COLO668 (cell line): ENCODE results near the gene PRC1.
"Not testable (repeated sequence)": the region's sequence is repeated elsewhere in the genome, so short reads cannot be mapped to it uniquely, and the experiment has no call there.

Experiments
- DNase-seq: peaks from one replicate; lab custom pipeline; 2025; ENCODE audit not compliant: unreplicated experiment; lab: John Stamatoyannopoulos, UW

The PRC1 gene

DNA sequence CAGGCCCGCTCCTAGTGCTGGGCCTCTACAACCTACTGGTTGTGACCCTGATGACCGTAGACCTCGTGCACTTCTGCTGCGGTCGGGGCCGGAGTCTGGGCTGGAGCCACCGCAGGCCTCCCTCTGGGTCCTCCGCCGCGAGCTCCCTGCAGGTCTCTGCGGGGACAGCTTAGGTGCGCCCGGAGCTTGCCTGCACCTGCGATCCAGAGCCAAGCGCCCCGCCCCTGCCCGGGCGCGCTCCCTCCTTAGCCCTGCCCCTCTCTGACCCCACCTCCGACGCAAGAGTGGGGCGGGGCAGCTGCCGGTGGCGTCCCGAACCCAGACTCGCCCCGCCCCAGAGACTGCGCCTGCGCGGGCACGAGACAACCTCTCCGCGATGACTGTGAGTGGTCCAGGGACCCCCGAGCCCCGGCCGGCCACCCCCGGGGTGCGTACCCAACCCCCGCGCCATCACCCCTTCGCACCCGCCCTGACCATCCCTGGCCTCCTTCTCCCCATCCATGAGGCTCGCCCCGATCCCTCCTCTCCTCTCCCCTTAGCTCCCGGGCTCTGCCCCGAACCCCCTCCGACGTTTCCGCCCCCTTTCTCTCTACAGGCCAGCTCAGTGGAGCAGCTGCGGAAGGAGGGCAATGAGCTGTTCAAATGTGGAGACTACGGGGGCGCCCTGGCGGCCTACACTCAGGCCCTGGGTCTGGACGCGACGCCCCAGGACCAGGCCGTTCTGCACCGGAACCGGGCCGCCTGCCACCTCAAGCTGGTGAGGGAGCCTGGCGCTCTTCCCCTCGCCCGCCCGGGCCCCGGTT is 59.2 kb downstream of the PRC1 start, which contains the start of gene UNC45A:
TSS of gene UNC45A (plus strand) at position 337 of the 803 bp plus-strand sequence. CDS start at position 377, 40 bp downstream.
- peak; percentile 97 for DNase-seq

DNA sequence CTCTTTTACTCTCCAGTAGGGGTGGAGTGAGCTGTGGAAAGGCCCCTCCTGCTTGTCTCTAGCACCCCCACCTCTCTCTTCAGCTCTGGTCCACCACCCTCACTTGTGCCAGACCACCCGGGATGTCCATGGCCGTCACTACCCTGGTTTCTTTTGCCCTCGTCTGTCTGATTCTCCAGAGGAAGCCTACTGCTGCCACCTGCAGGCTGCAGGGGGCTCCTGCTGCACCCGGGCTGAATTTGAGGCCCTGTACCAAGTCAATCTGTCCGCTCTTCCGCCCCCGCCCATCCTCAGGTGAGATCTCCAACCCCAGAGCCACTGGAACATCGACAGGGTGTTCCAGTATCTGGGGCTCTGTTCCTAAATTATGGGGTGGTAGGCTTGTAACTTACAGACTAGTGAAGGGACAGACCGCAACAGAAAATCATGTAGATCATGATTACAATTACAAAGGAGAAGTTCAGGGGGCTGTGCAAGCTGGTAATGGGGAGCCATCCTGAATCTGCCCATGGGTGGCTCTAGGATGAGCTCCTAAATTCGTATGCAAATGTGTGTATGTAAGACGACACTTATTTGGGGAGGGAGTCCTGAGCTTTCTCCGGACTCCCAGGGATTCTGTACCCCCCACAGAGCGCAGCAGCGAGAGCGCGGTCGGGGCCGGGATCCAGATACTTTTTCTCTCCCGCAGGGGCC is 59.9 kb downstream of the PRC1 start:
- peak; percentile 91 for DNase-seq

DNA sequence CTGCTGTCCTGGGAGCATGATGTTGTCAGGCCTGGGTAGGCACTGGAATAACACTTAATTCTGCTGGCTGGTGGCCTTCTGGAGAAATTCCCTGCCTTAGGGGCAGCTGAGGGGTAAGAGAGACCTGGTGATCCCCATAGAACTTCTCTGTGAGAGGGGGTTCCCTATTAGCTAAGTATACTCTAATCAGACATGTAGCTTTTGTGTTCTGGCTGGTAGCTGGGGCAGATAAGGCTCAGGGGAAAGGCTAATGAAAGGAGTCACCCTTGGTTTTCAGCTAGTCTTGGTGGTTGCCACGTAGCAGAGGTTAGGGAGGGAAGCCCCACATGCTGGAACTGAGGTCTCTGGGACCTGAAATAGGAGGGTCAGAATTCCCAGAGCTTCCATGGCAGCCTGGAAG is 61.0 kb downstream of the PRC1 start:
- DNase-seq, result no peak

DNA sequence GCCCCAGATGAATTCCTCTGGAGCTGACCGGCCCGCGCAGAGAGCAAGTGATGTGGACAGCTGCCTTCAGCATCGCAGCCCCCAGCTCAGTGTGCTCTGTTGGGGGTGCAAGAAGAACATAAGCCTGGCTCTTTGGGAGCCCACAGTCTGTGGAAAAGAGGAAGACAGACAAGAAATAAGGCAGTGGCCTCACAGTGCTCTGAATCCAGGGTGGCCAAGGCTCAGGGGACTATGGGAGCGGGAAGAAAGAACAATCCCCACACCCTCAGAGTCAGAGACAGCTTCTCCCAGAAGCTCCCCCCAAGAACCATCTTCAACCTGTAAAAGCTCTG is 61.7 kb downstream of the PRC1 start:
- no peak for DNase-seq

DNA sequence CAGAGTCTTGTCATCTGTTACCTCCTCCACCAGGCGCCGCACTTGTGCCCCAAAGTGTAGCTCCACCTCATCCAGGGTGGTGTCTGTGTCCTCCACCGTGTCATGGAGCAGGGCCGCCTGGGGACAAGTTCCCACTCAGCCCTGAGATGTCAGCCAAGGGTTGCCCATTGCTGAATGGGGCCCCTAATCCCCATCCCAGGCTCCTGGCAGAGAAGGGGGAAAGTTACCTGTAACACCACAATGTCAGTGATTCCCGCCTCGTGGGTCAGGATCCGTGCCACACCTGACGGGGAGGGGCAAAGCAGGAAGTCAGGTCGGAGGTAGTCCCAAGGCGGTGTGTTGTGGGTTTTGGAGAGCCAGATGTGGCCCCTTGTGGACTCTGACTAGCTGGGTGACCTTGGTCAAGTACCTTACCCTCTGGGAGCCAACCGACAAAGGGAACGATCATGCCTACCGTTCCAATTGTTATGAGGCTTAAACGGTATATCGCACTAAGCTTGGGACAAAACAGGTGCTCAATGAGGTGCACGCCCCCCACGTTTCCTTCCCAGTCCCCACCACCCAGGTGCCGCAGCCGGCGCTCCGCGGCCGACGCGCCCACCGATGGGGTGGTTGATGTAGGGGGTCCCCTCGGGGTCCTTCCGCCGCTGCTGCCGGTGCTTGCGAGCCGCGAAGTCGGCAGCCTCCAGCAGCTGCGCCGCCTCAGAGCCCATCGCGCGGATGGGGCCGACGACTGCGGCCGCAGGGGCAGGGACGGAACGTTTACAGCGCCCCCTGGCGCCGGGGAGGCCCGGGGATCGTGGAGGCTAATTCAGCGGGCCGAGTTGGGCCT is 62.3 kb downstream of the PRC1 start, which contains the start of gene HDDC3:
TSS of gene HDDC3 (minus strand) at position 722 of the 832 bp plus-strand sequence. CDS start at position 713, 9 bp downstream.
- peak; percentile 93 for DNase-seq

DNA sequence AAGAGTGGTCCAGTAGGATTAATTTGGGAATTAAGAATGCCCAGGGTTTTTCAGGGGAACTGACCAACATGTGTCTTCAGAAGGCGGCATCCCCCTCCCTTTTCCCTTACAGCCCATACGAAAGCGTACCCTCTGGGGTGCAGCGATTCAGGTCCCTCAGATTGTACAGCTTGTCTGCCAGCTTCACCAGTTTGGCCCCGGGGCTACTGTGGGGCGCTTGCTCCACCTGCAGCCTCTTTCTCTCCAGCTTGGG is 62.8 kb downstream of the PRC1 start:
- DNase-seq, result no peak

DNA sequence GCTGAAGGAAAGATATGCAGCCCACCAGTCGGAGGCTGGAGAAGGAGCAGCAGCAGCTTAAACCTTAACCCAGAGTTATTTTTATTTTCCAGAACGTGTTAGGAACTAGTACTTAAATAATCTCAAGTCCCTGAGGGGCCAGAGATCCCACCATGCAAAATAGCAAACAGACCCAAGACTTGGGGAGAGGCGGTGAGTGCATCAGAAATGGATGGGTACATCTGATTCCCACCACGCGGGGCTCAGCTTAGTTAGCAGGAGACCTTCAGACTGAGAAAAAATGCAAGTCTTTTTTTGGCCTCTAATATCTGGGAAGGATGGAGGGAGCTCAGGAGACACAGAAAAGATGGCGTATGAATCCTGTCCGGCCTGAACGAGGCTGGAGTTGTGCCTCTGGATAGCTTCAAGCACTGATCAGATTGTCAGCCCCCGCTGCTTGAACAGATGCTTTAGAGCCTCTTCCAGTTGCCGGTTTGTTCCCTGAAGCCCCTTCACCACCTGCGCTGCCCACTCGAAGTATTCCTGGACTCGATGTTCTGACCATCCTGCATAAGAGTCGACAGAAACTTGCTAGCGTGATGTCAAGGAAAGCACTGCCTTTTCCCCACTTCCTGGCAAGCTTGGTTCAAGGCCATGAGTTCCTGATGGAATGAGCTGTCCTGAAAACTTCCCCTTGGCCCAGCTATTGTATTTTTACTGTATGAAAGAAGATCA is 63.3 kb downstream of the PRC1 start:
- peak; percentile 45 for DNase-seq

DNA sequence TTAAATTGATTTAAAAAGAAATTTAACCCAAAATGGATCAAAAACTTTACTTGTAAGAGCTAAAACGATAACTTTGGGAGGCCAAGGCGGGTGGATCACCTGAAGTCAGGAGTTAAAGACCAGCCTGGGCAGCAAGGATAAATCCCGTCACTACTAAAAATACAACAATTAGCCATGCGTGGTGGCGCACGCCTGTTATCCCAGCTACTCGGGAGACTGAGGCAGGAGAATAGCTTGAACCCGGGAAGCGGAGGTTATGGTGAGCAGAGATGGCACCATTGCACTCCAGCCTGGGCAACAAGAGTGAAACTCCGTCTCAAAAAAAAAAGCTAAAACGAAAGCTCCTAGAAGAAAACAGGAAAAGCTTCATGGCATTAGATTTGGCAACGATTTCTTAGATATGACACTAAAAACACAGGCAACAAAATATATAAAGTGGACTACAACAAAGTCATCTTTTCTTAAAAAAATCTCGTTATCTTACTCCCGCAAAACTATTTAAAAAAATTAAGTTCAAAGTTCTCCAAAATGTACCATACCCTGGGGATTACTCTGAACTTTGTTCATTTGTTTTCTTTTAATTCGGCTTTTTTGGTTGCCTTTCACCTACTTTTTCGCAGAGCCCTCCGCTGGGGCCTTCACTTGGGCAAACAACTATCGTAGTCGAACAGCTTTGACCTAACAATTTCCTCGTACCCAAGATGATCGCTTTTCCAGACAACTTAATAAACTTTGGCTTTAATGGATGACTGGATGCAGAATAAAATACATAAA is 64.9 kb downstream of the PRC1 start:
- DNase-seq, result no peak

DNA sequence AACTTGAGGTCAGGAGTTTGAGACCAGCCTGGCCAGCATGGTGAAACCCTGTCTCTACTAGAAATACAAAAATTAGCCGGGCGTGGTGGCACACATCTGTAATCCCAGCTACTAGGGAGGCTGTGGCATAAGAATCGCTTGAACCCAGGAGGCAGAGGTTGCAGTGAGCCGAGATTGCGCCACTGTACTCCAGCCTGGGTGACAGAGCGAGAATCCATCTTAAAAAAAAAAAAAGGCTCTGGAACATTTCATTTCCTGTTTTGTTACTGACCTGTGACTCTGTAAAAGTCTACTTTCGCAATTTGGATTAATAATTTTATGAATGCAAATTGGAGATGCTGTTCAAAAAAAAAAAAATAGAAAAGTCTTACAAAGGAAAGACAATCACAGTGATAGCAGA is 66.2 kb downstream of the PRC1 start:
- not testable (repeated sequence) for DNase-seq

DNA sequence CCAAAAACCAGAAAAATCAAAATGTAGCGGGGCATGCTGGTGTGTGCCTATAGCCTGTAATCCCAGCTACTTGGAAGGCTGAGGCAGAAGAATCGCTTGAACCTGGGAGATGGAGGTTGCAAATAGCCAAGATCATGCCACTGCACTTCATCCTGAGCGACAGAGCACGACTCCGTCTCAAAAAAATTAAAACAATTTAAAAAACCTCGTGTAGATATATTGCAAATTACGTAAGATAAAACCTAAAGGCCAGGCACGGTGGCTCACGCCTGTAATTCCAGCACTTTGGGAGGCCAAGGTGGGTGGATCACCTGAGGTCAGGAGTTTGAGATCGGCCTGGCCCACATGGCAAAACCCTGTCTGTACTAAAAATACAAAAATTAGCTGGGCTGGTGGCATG is 67.6 kb downstream of the PRC1 start:
- DNase-seq, result not testable (repeated sequence)

DNA sequence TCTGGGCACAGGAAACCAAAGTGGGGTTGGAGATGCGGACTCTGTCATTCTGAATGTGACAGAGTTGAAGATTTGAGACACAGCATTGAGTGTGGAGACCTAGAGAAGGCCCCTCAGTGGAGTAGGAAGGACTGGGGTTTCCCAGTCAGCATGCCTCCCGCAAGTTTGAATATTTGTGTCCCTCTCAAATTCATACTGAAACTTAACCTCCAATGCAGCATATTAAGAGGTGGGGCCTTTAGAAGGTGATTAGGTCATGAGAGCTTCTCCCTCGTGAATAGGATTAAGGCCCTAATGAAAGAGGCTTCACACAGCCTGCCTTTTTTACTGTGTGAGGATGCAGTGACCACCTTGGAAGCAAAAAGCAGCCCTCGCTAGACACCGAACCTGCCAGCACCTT is 70.0 kb downstream of the PRC1 start:
- no peak for DNase-seq

DNA sequence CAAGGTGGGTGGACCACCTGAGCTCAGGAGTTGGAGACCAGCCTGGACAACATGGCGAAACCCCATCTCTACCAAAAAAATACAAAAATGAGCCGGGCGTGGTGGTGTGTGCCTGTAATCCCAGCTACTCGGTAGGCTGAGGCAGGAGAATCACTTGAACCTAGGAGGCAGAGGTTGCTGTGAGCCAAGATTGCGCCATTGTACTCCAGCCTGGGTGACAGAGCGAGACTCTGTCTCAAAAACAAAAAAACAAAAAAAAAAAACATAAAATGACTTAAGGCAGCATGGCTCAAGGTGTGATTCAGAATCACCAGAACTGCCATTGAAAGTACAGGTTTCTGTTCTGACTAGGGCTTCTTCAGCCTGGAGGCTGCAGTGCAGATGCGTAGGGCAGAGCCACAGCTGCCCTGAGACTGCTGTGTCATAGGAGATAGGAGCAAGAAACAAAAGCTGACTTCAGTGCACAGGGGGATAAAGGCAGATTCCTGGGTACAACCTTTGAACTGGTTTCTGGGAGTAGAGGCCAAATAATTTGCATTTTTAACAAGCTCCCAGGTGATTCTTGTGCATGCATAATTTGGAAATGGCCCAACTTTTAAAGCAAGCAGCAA is 71.5 kb downstream of the PRC1 start:
- DNase-seq, result not testable (repeated sequence)

DNA sequence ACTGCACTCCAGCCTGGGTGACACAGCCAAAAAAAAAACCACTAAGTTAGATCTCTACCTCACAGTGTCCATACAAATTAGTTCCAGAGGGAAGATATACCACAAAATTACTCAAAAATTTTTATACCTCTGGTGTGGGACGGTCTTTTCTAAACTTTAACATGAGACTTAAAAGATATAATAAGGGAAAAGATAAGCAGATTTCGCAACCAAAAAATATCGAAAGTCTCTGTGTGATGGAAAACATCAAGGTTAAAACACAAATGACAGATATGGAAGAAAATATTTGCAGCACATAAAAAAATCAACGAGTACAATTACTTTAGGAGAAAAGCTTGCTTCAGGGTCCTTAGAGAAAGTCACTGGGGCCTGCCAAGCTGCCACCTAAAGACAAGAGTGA is 72.4 kb downstream of the PRC1 start:
- no peak for DNase-seq

DNA sequence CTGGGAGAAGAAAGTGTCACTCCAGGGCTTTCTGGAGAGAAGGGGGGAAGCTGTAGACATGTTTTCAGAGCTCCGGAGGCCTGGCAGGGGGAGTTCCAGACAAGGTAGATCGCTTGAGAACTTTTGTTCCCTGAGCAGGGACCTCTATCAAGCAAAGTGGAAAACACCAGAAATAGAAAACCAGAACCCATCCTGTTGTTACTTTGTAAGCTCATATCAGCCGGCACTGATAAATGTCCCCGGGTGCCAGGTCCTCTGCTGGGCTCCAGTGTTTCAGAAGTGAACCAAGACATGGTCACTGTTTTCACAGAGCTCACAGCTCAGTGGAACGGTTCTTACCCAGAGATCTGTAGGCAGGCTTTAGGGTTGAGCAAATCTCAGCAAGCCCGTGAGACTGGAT is 75.5 kb downstream of the PRC1 start:
- no peak for DNase-seq

DNA sequence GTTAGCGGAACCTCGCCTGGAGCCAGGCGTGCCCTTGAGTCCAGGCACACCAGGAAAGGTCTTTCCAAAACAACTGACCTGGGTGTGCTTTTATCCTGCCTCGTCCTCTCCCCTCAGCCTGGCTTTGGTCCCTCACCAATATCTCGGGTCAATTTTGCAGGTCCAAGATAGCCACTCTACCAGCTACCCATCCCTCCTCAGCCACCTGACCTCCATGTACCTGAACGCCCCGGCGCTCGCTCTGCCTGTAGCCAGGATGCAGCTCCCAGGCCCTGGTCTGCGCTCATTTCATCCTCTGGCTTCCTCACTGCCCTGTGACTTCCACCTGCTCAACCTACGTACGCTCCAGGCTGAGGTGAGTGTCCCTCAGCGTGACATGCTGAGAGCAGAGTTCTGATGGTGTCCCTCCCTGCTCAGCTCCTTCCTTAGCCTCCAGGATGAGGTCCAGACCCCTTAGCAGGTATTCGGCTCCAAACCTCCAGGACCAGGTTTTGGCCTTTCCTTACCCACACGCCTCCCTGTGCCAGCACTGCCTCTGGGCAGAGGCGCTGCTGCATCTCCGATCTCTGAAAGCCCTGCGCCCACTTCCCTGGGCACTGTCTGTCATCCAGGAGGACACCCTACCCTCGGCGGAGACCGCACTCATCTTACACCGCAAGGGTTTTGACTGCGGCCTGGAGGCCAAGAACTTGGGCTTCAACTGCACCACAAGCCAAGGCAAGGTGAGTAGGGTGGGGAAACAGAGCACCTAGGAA is 76.1 kb downstream of the PRC1 start:
- DNase-seq, result no peak

DNA sequence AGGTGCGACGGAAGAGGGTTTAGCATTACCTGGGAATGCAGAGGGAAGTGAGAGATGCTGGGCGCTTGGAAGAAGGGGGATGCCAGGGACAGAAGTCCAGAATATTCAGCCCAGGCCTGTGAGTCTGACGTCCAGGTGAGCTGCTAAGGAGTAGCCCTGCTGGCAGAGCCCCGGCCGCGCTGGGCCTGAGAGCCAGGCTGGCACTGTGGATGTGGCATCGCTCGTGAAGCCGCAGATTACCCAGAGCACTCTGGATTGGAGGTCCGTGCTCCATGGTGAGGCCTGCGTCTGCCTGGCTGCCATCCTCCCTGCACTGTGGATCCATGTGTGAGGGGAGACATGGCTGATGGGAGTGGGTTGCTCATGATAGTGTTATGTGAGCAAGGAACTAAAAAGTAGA is 76.8 kb downstream of the PRC1 start:
- no peak for DNase-seq

DNA sequence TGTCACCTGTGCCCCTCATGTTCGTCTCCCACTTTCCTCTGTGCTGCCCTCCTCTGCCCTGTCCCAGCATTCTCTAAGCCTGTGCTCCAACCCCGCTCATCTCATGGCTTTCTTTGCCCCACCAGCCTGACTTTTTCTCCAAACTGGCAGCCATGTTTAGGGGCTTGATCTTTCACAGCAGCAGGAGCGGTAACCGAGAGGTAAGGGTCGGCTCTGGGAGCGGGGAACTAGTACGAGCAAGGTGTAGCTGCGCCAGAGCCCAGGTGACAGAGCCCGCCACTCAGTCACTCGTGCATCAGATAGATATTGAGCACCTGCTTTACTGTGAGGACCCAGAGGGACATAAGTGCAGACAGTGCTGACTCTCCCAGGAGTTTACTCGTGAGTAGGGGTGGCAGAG is 77.9 kb downstream of the PRC1 start:
- DNase-seq, result no peak
